H9 (cell line): ENCODE results near the gene TCP10L. TPM values are rescaled to one million over a fixed set of nuclear protein-coding genes. Genes with fewer than 3 reads are reported as not detected.

Source experiments
- DNase-seq: peaks from one replicate; pipeline ENCODE4 v3.0.0-alpha.2; 2017
- H2AFZ ChIP-seq: one replicate; pipeline ENCODE4 v1.6.1; 2013; ENCODE audit warnings: mild to moderate bottlenecking, low read length, control low read depth, moderate library complexity
- H2AK5ac ChIP-seq: 2 replicates; pipeline ENCODE4 v1.6.1; 2013; ENCODE audit warnings: low read length, control low read depth, mixed read lengths; ENCODE audit not compliant: insufficient read length
- H2BK120ac ChIP-seq: one replicate; pipeline ENCODE4 v1.6.1; 2013; ENCODE audit warnings: low read depth, mild to moderate bottlenecking, low read length, control low read depth, inconsistent platforms; ENCODE audit not compliant: poor library complexity, severe bottlenecking
- H2BK12ac ChIP-seq: 2 replicates; pipeline ENCODE4 v1.6.1; 2013; ENCODE audit warnings: low read length, control low read depth, mixed read lengths, low read depth; ENCODE audit not compliant: insufficient read length
- H2BK15ac ChIP-seq: 2 replicates; pipeline ENCODE4 v1.6.1; 2013; ENCODE audit warnings: low read depth, low read length, control low read depth
- H2BK20ac ChIP-seq: one replicate; pipeline ENCODE4 v1.6.1; 2013; ENCODE audit warnings: low read depth, mild to moderate bottlenecking, low read length, control low read depth, inconsistent platforms; ENCODE audit not compliant: poor library complexity, severe bottlenecking
- H2BK5ac ChIP-seq: 2 replicates; pipeline ENCODE4 v1.6.1; 2013; ENCODE audit warnings: low read length, control low read depth, mixed read lengths; ENCODE audit not compliant: insufficient read length
- H3K14ac ChIP-seq: 2 replicates; pipeline ENCODE4 v1.6.1; 2013; ENCODE audit warnings: low read length, control low read depth; ENCODE audit not compliant: insufficient read depth
- H3K18ac ChIP-seq: 2 replicates; pipeline ENCODE4 v1.6.1; 2013; ENCODE audit warnings: low read depth, mild to moderate bottlenecking, mixed read lengths, low read length, control low read depth; ENCODE audit not compliant: insufficient read length
- H3K23ac ChIP-seq: 2 replicates; pipeline ENCODE4 v1.6.1; 2013; ENCODE audit warnings: low read length, control low read depth, mixed read lengths, low read depth; ENCODE audit not compliant: insufficient read length
- H3K23me2 ChIP-seq: 2 replicates; pipeline ENCODE4 v1.6.1; 2013; ENCODE audit warnings: low read depth, mild to moderate bottlenecking, mixed read lengths, low read length, control low read depth; ENCODE audit not compliant: insufficient read length, poor library complexity, severe bottlenecking
- H3K27ac ChIP-seq: 2 replicates; pipeline ENCODE4 v1.5.1; 2013; ENCODE audit warnings: low read length, control low read depth, mixed read lengths, low read depth; ENCODE audit not compliant: insufficient read length
- H3K27me3 ChIP-seq: 2 replicates; pipeline ENCODE4 v1.6.1; 2013; ENCODE audit warnings: low read length, control low read depth, inconsistent platforms; ENCODE audit not compliant: insufficient read depth
- H3K4ac ChIP-seq: 2 replicates; pipeline ENCODE4 v1.6.1; 2013; ENCODE audit warnings: low read depth, mild to moderate bottlenecking, control low read depth, inconsistent platforms, low read length, moderate library complexity
- H3K4me1 ChIP-seq: 2 replicates; pipeline ENCODE4 v1.6.1; 2013; ENCODE audit warnings: low read length, control low read depth, inconsistent platforms; ENCODE audit not compliant: insufficient read depth
- H3K4me2 ChIP-seq: 2 replicates; pipeline ENCODE4 v1.6.1; 2013; ENCODE audit warnings: low read length, control low read depth, mixed read lengths; ENCODE audit not compliant: insufficient read length, insufficient read depth
- H3K56ac ChIP-seq: 2 replicates; pipeline ENCODE4 v1.6.1; 2013; ENCODE audit warnings: low read depth, mild to moderate bottlenecking, mixed read lengths, low read length, control low read depth; ENCODE audit not compliant: insufficient read length
- H3K79me1 ChIP-seq: 2 replicates; pipeline ENCODE4 v1.6.1; 2013; ENCODE audit warnings: low read depth, mild to moderate bottlenecking, moderate library complexity, low read length, control low read depth, inconsistent platforms; ENCODE audit not compliant: insufficient read depth, poor library complexity, severe bottlenecking
- H3K79me2 ChIP-seq: 2 replicates; pipeline ENCODE4 v1.6.1; 2013; ENCODE audit warnings: low read length, control low read depth, inconsistent platforms; ENCODE audit not compliant: insufficient read depth
- H3K9ac ChIP-seq: 2 replicates; pipeline ENCODE4 v1.6.1; 2013; ENCODE audit warnings: low read length, control low read depth, mixed read lengths; ENCODE audit not compliant: insufficient read length; ENCODE audit errors: extremely low read depth
- H3K9me3 ChIP-seq: one replicate; pipeline ENCODE4 v1.6.1; 2013; ENCODE audit warnings: low read depth, low read length, inconsistent platforms; ENCODE audit not compliant: control insufficient read depth
- H3T11ph ChIP-seq: one replicate; pipeline ENCODE4 v1.6.1; 2013; ENCODE audit warnings: mild to moderate bottlenecking, low read length, control low read depth, inconsistent platforms
- H4K20me1 ChIP-seq: one replicate; pipeline ENCODE4 v1.6.1; 2013; ENCODE audit not compliant: control insufficient read depth, insufficient read length, insufficient read depth
- H4K5ac ChIP-seq: 2 replicates; pipeline ENCODE4 v1.6.1; 2013; ENCODE audit warnings: low read depth, mild to moderate bottlenecking, mixed read lengths, low read length, control low read depth; ENCODE audit not compliant: insufficient read length
- H4K8ac ChIP-seq: replicated peaks from 2 replicates; pipeline ENCODE4 v1.6.1; 2013; ENCODE audit warnings: low read length, control low read depth, mixed read lengths, low read depth; ENCODE audit not compliant: insufficient read length
- H4K91ac ChIP-seq: 2 replicates; pipeline ENCODE4 v1.6.1; 2013; ENCODE audit warnings: low read depth, mild to moderate bottlenecking, moderate library complexity, mixed read lengths, low read length, control low read depth; ENCODE audit not compliant: insufficient read length
- H3K27ac Mint-ChIP-seq, 3 experiments: 2 replicates in 2 of 3; 3 replicates in 1 of 3; pipeline ENCODE4 v1.8.0; 2020 to 2021; ENCODE audit warnings: mixed read lengths in 3 of 3, mild to moderate bottlenecking in 1 of 3, moderate library complexity in 1 of 3
- H3K27me3 Mint-ChIP-seq: 2 replicates; pipeline ENCODE4 v1.8.0; 2021; ENCODE audit warnings: low read depth, mild to moderate bottlenecking, moderate library complexity, mixed read lengths
- H3K36me3 Mint-ChIP-seq, 3 experiments: 2 replicates in 2 of 3; 3 replicates in 1 of 3; pipeline ENCODE4 v1.8.0; 2020 to 2021; ENCODE audit warnings: low read depth in 3 of 3, mixed read lengths in 3 of 3; ENCODE audit not compliant: insufficient read depth in 1 of 3
- H3K4me1 Mint-ChIP-seq, 2 experiments: 2 replicates each; pipeline ENCODE4 v1.8.0; 2020; ENCODE audit warnings: mixed read lengths in 2 of 2
- H3K4me3 Mint-ChIP-seq, 2 experiments: 2 replicates in 1 of 2; 3 replicates in 1 of 2; pipeline ENCODE4 v1.8.0; 2020 to 2021; ENCODE audit warnings: mild to moderate bottlenecking in 2 of 2, mixed read lengths in 2 of 2, moderate library complexity in 1 of 2
- H3K9me3 Mint-ChIP-seq, 2 experiments: 2 replicates in 1 of 2; 3 replicates in 1 of 2; pipeline ENCODE4 v1.8.0; 2020; ENCODE audit warnings: mild to moderate bottlenecking in 2 of 2, mixed read lengths in 2 of 2, moderate library complexity in 1 of 2
- CTCF ChIP-seq: fragments of 200-600 bp; sonication (generic); conservative IDR thresholded peaks from 3 replicates; pipeline ENCODE4 v1.8.0; 2021; ENCODE audit warnings: antibody characterized with exemption, mild to moderate bottlenecking
- WGBS: extraction: QIAGEN DNeasy Blood & Tissue Kit; methylation state at CpG from one replicate; pipeline ENCODE4 v1.1.7; 2013; ENCODE audit warnings: missing lambda C conversion rate, low lambda C conversion rate, mixed read lengths; ENCODE audit not compliant: insufficient read length; ENCODE audit errors: extremely low coverage; 5-methylcytosine and 5-hydroxymethylcytosine counted together
- total RNA-seq: library from RNA; stranded (reverse); gene quantifications from 2 replicates; pipeline ENCODE4 v1.2.1, GENCODE V29; 2021

Gene TCP10L
- total RNA-seq, 1 experiment from 2014 or later, result 5.1 TPM

DNA sequence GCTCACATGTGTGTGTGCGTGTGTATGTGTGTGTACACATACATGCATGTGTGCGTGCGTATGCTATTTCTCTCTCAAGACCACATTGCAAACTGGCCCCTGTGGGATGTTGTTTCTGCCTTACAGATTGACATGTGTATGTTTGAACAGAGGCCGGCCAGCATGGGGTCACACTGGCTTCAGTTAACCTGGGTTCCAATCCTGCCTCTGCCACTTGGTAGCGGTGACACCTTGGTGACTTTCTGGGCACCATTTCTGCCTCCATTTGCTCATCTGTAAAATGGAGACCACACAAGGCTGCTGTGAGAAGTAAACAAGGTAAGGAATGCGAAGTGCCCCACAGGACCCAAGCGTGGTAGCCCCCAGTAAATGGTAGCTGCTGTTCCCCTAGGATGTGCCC is 51.7 kb downstream of the TCP10L start:
- Histone ChIP-seq H3K56ac (no peak overlapping the region), H3K9me3 (no peaks in the 10 kb centered on the region), H3K4me2 (no peak overlapping the region), H3K79me1 (no peaks in the 10 kb centered on the region), H3T11ph (no peak overlapping the region), H2AK5ac (no peak overlapping the region), H3K9ac (no peak overlapping the region), H3K18ac (no peak overlapping the region), H2BK12ac (no peak overlapping the region), H2BK20ac (no peak overlapping the region), H3K14ac (no peak overlapping the region), H2BK5ac (no peak overlapping the region), H4K8ac (no peak overlapping the region), H3K23me2 (no peaks in the 10 kb centered on the region), H4K91ac (no peak overlapping the region), H2BK120ac (no peak overlapping the region), H4K5ac (no peak overlapping the region), H3K4ac (no peak overlapping the region), H3K27ac (no peak overlapping the region), H2BK15ac (no peak overlapping the region), H3K4me1 (no peaks in the 10 kb centered on the region; the same call in 1 of the 2 replicates), H4K20me1 (no peaks in the 10 kb centered on the region), H2AFZ (no peak overlapping the region), H3K23ac (no peak overlapping the region), H3K27me3 (no peaks in the 10 kb centered on the region), H3K79me2 (no peaks in the 10 kb centered on the region)
- DNase-seq, result no peak
- Mint-ChIP-seq H3K4me3 (no peak overlapping the region), H3K27ac (no peak overlapping the region; a peak in 1 of 7 replicates), H3K9me3 (peaks cover 14% of the 10 kb centered on the region in 2 experiments), H3K27me3 (peaks cover 4% of the 10 kb centered on the region), H3K36me3 (peaks cover 8 to 10% (median 8%) of the 10 kb centered on the region in 3 experiments; a peak in 6 of 7 replicates), H3K4me1 (peaks cover 11 to 13% of the 10 kb centered on the region in 2 experiments)
- no peak for TF ChIP-seq CTCF
- no CpG with 5 or more reads among the region's 7 CpGs for whole genome bisulfite sequencing
